NK-92 (cell line): ENCODE data around the gene MAP1A.

Experiments used
- DNase-seq: peaks from one replicate; lab custom pipeline; 2025; ENCODE audit not compliant: unreplicated experiment; lab: John Stamatoyannopoulos, UW

Gene MAP1A

DNA sequence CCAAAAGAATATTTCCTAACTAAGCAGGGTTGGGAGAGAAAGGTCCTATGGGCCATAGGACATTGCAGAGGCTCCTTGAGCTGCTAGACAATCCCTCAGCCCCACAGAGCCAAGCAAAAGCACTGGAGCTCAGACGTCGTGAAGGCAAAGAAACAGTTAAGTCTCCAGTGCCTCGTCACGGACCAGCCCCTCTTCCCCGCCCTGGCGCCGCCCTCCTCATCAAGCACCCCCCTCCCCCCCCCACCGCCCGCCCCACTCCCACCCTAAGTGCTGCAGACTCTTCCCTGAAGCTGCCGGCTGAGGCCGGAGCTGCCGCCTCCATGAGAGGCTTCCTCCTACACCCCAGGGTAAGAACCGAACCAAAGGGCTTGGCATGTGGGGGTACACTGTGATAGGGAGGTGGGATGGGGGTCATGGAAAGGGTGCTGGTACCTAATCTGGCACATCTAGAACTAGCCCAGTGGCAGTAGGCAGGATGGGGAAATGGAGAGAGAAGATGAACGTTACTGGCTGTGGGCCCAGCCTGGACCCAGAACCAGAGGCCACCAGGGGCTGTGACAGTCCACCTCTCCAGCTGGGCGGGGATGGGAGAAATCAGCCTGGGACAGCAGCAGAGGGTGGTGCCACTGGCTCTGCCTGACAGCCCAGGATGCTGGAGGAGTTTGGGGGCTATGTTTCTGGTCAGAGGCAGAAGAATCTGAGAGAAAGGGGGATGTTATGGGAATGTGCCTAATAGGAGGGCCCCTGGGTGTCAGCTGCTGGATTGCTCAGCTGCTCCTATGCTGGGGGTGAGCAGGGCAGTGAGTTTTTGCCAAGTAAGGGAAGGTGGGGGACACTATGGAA, at the start of gene MAP1A:
TSS of gene MAP1A (plus strand) at position 255 of the 843 bp plus-strand sequence. CDS start 3,866 bp downstream, outside the sequence.
- DNase-seq = no peak

DNA sequence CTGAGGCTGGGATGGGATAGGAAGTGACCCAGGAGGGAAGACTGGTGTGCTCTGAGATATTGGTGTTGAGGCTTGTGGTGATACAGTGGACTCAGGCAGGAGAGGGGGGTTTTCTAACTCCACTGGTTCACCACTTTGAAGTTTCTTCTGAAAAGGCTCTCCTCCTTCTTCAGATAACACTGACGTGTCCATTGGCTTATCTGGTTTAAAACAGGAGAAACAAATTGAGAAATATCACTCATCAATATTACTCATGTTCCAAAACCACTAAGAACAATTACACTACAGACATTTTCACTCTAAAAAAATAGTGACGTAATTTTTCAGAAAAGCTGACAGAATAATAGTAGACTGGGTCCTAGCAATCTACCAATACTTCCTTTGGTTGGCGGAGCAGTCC, 47.5 kb upstream of the MAP1A start:
- DNase-seq = no peak

GRCh38 chr15:43471975-43472374, 45.4 kb upstream of the MAP1A start:
- DNase-seq = no peak

- no peak for DNase-seq
Observed at GRCh38 chr15:43473885-43474284, 43.5 kb upstream of the MAP1A start.

- no peak for DNase-seq
Observed at GRCh38 chr15:43483297-43484128, 33.9 kb upstream of the MAP1A start.

DNA sequence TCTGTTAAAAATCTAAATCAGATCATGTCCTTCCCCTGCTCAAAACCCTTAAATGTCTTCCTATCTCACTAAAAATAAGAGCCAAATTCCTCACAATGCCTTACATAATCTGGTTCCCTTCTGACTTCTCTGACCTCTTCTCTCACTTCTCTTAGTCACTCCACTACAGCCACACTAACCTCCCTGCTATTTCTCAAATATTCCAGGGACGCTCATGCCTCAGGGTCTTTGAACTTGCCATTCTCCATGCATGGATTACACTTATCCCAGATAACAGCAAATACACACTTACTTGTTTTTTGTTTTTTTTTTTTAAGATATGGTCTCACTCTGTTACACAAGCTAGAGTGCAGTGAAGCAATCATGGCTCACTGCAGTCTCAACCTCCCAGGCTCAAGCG, 33.0 kb upstream of the MAP1A start:
- no peak for DNase-seq

GRCh38 chr15:43487271-43487895, 30.0 kb upstream of the MAP1A start:
- DNase-seq = no peak

GRCh38 chr15:43488790-43489189, 28.6 kb upstream of the MAP1A start:
- DNase-seq = no peak

DNA sequence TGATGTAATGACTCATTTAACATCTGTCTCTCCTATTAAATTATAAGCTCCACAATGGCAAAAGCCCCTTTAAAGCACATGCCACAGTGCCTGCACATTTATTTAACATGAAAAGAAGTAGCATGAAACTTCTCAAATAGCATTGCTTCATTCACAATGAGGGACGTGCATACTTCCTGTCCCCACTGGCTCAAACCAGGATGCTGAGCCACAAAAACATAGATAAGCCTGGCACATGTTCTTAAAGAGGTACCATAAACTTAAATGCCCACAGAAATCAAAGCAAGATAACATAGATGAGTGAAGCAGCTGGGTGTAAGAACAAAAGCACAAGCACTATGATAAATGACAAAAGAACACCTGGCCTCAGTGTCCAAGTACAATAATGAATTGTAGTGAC, 28.2 kb upstream of the MAP1A start:
- no peak for DNase-seq

GRCh38 chr15:43492266-43492665, 25.1 kb upstream of the MAP1A start:
- no peak for DNase-seq

DNA sequence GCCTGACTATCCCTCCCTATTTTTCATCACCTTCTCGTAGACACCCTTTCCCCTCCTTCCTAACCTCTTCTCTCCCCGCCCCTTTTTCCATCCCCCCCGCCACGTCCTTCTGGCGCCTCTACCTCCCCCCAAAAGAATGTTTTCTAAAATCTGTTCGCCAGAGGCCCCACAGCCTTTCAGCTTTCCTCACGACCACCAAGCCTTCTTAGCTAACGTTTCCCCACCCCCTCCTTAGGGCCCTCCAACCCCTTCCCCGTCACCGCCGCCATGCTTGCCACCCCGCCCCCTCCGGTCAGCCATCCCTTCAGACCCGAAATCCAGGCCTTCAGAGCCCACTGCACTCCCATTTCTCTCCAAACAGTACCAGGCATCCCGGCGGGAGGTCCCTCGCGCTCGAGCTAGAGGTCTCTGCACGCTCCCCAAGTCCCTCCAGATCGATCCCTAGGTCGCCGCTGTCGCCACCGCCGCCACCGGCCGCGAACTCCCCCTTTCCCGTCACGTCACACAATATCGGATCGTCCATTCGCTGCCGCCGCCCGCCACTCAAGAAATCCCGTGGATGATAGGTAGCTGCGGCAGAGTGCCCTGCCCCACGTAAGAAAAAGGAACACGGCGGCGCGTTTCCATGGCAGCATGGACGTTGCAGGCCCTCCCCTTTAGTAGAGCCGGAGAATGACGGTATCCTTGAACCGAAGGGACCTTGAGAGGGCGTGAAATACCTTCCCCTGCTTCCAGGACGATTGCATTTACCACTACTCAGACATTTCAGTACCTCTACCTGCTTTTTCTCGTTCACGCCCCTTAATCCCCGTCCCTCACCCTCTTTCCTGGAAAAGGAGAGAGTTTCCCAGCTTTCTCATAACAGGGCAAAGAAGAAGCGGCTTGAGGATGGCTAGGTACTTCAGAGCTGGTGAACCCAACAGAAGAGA, 24.5 kb upstream of the MAP1A start, which contains the start of gene TP53BP1:
TSS of gene TP53BP1 (minus strand) at position 484 of the 929 bp plus-strand sequence. CDS start at position 371, 113 bp downstream.
- peak; percentile 78 for DNase-seq

DNA sequence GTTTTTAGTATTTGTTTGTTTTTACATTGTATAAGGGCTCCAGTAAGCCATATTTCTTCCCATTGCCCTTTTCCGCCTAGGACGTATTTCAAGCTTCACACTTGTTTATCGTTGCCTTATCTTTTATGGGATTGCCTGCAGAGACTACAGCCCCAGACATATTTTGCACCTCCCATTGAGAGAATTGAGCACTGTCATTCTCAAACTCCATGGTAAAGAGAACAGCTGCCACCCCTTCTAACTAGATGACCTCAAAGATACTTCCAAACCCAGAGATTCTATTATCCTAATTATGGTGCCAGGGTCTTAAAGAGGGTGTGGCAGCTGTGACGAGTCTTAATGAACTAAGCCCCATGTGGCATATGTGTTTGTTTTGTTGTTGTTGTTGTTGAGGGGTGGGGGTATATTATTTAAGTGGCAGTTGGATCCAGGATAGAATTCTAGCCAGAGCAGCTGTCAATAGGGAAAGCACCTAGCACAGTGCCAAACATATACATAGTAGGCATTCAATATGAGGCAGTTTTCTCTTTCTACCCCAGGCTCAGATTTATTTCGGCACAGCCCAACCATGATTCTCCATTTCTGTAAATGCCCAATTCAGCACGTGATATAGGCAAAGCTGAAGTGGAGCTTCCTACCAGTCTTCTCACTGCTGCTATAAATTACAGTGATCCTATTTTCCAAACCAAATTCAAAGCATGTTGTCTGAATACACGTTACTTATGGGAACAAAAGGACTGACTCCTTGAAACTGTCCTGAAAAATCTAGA, 23.5 kb upstream of the MAP1A start:
- DNase-seq = no peak

DNA sequence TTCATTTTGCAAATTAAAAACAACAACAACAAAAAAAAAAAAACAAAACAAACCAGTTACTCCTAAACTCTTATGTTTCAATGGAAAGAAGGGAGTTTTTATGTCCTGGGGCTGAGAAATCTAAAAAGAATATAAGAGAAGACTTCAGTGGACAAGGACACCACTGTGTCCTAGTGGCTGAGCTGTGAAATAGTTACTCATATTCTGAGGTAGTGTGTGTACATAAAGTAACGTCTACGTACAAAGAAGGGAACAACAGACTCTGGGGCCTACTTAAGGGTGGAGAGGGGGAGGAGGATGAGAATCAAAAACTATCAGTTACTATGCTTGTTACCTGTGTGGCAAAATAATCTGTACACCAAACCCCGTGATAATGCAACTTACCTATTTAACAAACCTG, 18.4 kb upstream of the MAP1A start:
- no peak for DNase-seq

DNA sequence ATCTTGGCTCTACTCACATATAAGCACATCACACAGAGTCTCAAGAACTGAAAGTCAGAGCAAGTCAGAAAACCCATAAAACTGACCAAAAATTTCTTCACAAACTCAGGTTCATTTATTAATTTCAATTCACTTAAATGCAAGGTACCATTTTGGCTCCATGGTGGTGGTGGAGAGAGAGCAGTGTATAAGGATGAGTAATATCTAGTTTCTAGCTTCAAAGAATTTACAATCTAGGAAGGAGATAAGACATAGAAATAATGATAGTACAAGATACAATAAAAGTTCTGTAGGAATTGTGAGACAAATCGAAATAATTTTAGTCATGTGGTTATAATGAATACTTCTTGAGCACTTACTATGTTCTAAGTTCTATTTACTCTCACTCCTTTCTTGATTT, 17.8 kb upstream of the MAP1A start:
- DNase-seq = no peak

DNA sequence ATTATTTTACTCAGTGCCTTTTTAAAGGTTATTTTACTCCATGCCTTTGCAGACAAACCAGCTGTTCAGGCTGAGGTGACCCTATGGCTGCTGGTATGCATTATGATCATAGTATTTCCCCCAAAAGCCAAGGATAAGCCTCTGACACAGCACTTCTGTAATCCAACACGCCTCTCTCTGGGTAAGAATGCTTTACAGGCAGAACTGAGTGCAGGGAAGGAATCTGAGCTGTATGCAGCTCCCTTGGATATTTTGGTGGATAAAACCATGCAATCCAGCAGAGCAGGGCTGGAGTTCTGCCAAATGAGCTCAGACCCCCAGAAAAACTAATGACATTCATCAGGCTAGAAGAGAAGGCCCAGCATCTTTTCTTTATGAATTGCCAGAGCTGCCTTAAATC, 11.7 kb upstream of the MAP1A start:
- no peak for DNase-seq

DNA sequence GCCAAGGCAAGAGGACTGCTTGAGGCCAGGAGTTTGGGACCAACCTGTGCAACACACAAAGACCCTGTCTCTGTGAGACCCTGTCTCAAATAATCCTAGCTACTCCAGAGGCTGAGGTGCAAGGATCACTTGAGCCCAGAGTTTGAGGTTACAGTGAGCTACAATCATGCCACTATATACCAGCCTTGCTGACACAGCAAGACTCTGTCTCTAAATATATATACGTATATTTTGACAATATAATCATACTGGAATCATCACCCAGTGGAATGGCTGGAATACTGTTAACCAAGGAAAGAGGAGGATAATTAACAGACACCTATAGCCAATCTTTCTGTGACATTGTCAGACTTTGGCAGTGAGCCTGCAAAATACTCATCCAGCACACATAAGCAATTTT, 9.0 kb upstream of the MAP1A start:
- DNase-seq = no peak

DNA sequence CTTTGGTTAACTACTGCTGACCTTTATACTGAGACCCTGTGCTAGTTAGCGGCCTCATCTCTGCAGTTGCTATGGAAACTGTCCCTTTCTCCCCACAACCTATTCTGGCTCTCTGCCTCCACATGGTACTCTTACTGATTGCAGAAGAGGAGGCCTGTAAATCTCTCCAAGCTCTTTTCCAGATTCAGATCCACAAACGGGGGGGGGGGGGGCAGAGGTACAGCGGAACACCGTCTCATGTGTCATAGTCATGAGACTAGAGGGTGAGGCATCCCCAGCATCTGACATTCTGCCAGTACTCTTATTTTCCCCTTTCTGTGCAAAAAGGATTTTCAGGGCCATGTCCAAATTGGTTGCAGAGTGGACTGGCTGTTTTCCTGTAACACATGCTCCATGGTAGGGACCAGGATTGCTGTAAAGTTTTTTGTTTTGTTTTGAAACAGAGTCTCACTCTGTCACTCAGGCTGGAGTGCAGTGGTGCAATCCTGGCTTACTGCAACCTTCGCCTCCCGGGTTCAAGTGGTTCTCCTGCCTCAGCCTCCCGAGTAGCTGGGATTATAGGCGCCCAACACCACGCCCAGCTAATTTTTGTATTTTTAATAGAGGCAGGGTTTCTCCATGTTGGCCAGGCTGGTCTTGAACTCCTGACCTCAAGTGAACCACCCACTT, 8.3 kb upstream of the MAP1A start:
- no peak for DNase-seq

- DNase-seq = no peak
Observed at GRCh38 chr15:43509660-43510199, 7.7 kb upstream of the MAP1A start.
